Activated CD4-positive, CD25-positive, alpha-beta regulatory T cell (primary cell): Measurements from ENCODE around the gene CAPN7.
"Not testable (repeated sequence)": the region's sequence is repeated elsewhere in the genome, so short reads cannot be mapped to it uniquely, and the experiment has no call there.

ENCODE experiments used
- DNase-seq, 4 experiments: peaks; one replicate each; lab custom pipeline; 2025; lab: John Stamatoyannopoulos, UW

Gene CAPN7

DNA sequence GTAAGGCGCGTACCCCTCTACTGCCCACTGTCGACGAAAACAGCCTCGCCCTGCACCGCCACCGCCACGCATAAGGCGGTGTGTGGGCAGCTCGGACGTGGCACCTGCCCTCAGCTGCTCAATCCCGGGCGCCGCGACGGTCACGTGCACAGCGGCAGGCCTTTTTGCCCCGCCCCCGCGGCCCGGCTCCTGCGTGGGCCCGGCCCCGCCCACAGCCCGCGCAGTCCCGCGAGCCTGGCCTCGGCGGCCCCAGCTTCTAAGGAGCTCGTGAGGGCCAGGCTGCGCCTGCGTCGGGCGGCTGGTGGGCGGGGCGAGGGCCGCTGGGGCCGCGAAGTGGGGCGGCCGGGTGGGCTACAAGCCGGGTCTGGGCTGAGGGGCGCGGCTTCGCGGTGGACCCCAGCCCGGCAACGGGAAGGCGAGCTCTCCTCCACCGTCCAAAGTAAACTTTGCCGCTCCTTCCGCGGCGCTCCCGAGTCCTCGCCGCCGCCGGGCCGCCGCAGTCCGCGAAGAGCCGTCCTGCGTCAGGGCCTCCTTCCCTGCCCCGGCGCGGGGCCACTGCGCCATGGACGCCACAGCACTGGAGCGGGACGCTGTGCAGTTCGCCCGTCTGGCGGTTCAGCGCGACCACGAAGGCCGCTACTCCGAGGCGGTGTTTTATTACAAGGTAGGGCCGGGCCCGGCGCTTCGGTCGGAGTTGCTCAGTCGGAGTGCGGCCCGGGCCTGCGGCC lies at the start of gene CAPN7:
Gene CAPN7 (plus strand): TSS at position 313 of the 728 bp plus-strand sequence. CDS start 250 bp downstream, at position 563.
- no peak for DNase-seq

DNA sequence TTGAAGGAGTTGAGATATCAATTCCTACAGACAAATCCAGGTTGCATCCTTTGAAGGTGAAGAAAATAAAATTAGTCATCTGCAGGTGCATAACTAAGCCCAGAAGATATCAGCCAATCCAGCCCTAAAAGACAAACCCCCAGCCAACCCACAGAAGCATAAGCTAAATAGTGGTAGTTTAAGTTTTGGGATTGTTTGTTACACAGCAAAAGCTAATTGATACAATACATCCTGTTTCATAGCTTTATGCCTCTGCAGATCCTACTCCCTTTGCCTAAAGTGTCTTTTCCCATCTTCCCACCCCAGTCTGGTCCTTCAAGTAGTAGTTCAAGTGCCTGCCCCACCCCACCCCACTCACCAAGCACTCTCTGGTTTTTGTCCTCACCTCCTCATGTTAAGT lies 48.6 kb upstream of the CAPN7 start:
- DNase-seq = no peak

- no peak for DNase-seq
These were observed 46.4 kb upstream of the CAPN7 start for GRCh38 chr3:15159501-15160136.

DNA sequence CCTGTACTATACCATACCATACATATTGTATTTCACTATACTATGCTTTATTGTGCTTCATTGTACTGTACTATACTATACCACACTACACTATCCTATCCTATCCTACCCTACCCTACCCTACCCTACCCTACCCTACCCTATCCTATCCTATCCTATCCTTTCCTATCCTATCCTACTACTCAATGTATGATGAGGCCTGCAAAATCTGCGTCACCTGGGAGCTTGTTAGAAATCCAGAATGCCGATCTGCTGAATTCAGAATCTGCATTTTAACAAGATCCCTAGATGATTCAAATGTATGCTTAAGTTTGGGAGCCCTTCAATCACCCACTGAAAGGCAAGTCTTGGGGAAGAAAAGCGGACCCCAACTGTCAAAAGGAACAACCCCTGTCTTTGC lies 45.4 kb upstream of the CAPN7 start:
- no peak for DNase-seq

GRCh38 chr3:15161133-15161532 lies 44.9 kb upstream of the CAPN7 start:
- no peak for DNase-seq

GRCh38 chr3:15163656-15164055 lies 42.4 kb upstream of the CAPN7 start:
- not testable (repeated sequence) for DNase-seq

GRCh38 chr3:15164340-15164739 lies 41.7 kb upstream of the CAPN7 start:
- no peak for DNase-seq

- DNase-seq = no peak
These were observed 41.0 kb upstream of the CAPN7 start for GRCh38 chr3:15165061-15165460.

DNA sequence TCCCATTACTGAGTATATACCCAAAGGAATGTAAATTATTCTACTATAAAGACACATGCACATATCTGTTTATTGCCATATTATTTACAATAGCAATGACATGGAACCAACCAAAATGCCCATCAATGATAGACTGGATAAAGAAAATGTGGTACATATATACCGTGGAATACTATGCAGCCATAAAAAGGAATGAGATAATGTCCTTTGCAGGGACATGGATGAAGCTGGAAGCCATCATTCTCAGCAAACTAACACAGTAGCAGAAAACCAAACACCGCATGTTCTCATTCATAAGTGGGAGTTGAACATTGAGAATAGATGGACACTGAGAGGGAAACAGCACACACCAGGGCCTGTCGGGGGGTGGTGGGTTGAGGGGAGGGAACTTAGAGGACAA lies 39.7 kb upstream of the CAPN7 start:
- DNase-seq = not testable (repeated sequence)

- DNase-seq = no peak
These were observed 35.0 kb upstream of the CAPN7 start for GRCh38 chr3:15171096-15171495.

DNA sequence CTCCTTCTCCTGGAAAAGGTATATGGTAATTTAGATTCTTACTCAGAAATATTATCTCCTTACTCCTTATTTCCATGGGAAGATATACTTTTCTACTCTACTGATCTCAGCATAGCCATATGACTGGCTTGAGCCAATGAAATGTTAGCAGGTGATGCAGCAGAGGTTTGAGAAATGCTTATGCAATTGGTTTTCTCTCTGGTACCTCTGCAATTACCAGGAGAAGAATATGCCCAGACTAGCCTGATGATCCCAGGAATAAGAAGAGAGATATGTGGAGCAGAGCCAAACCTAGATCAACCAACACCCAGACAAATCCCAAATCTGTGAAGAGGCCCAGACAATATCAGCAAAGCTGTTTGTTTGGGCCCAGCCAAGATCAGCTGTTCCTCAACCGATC lies 33.2 kb upstream of the CAPN7 start:
- no peak for DNase-seq

DNA sequence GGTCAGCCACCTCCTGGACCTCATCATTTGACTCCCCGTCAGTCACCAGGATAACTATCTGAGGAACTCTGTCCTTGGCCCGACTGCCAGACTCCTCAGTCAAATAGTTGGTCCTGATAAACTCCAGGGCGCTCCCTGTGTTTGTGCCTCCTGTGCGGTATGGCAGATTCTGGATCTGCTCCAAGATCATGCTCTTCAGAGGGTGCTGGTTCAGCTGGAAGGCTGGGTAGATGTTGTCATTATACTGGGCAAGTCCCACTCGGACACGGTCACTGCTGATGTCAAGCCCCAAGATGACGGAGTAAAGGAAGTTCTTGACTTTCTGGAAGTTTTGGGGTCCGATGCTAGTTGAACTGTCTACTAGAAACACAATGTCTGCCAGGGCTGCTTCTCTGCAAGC lies 31.1 kb upstream of the CAPN7 start:
- DNase-seq = no peak

GRCh38 chr3:15175605-15176004 lies 30.4 kb upstream of the CAPN7 start:
- no peak for DNase-seq

GRCh38 chr3:15180042-15180611 lies 25.9 kb upstream of the CAPN7 start:
- DNase-seq = no peak

GRCh38 chr3:15181511-15181910 lies 24.5 kb upstream of the CAPN7 start:
- no peak for DNase-seq

DNA sequence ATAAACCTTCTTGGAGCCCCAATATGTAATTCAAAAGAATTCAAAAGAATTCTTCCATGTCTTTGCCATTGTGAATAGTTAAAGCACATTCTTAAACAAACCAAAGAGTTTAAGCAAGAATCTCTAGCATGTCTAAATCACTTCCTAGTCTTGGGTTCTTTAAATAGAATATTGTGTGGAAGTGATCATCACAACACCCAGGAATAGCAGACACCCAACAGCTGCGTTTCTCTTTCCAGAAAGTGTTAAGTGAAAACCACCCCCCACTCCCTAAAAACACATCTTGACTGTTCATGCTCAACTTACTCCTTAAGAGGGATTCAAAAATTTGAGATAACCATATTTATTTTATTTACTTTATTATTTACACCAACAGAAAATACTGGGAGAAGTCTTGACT lies 24.1 kb upstream of the CAPN7 start:
- DNase-seq = no peak

DNA sequence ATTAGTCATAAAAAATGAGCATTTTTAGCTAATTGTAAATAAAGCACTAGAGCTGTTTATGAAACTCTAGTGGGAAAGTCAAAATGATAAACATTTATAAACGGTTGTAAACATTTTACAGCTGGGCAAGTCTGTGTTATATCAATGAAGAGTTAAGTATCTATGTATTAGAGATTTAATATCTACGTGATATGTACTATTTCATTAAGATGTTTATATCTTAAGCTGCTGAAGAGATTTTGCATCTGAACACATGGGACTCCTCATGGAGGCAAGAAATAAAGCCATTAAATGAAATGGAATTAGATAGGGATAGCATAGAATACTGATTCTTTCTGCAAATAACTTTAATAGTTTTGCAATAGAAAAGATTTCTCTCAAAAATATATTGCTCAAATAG lies 23.0 kb upstream of the CAPN7 start:
- DNase-seq = no peak

DNA sequence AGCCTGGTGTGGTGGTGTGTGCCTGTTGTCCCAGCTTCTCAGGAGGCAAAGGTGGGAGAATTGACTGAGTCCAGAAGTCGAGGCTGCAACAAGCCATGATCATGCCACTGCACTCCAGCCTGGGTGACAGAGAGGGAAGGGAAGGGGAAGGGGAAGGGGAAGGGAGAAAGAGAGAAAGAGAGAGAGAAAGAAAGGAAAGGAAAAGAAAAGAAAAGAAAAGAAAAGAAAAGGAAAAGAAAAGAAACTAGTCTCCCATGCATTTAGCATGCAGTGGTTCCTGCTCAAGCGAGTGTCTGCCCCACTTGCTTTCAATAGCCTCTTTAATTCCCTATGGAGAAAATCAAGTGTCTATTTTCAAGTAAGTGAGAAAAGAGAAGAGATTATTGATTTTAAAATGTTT lies 20.6 kb upstream of the CAPN7 start:
- no peak for DNase-seq

DNA sequence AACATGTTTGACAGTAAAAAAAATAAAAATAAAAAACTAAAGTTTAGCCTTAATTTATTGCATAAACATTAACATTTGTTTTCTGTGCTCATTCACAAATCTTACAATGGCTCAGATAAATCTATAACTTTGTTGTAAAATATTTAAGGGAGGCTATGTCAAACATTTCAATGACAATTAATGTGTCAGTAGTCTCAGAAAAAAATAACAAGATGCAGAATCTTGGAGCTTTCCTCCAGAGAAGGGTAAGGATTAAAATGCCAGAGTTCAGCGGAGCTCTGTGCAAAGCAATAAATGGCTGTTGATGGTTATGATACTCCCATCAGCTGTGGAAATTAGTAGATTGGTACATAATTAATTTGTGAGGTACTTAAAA lies 20.0 kb upstream of the CAPN7 start:
- DNase-seq = no peak

- DNase-seq = not testable (repeated sequence)
These were observed 19.4 kb upstream of the CAPN7 start for GRCh38 chr3:15186477-15187164.

- DNase-seq = no peak
These were observed 8.6 kb upstream of the CAPN7 start for GRCh38 chr3:15197340-15198029.

GRCh38 chr3:15198686-15199085 lies 7.4 kb upstream of the CAPN7 start:
- DNase-seq = no peak
